ENCODE measurements around the gene ZBTB20. TPM values are rescaled to one million over a fixed set of nuclear protein-coding genes. Genes with fewer than 3 reads are reported as not detected.

The ZBTB20 gene
- total RNA-seq, 1 experiment from 2014 or later = 0.10 TPM

DNA sequence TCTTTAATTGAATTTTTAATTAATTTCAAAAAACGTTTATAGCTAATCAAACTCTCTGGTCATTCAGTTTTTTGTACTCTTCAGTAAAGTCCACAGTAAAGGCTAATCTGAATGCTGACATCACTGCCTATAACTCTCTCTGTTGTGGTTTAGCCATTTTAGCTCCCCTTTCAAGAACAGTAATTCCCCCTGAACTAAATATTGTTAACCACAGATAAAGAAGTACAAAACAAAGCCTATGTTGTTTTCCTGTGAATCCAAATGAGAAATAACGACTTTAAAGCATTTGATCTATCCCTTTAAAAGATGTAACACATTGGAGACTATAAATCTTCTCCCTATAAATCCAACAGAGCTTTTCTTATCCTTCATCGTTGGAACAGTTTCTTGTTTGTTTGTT lies 94.2 kb downstream of the ZBTB20 start:
- in situ Hi-C loops (cut with HindIII; ENCODE audit: low sequenced_read_pairs) = no loop called here
- DNase-seq (ENCODE audit: low spot score) = no peak

DNA sequence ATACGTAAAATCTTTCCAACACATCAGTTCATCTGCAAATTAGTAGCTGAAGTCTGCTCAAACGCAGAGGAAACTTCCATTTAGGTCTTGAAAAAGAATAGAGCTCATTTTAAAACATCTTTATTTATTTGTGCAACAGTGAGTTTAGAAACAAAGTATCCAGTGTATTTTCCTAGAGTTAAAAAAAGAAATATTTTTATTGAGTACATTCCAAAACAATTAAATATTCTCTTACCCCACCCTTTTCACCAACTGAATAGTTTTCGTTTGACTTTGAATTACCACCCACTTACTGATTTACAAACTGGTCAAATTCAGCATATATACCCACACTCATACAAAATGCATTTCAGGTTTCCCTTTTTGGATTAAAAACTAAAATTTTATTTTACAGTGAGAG lies 104.7 kb downstream of the ZBTB20 start:
- in situ Hi-C loops (cut with HindIII; ENCODE audit: low sequenced_read_pairs) = no loop called here
- no peak for DNase-seq (ENCODE audit: low spot score)

DNA sequence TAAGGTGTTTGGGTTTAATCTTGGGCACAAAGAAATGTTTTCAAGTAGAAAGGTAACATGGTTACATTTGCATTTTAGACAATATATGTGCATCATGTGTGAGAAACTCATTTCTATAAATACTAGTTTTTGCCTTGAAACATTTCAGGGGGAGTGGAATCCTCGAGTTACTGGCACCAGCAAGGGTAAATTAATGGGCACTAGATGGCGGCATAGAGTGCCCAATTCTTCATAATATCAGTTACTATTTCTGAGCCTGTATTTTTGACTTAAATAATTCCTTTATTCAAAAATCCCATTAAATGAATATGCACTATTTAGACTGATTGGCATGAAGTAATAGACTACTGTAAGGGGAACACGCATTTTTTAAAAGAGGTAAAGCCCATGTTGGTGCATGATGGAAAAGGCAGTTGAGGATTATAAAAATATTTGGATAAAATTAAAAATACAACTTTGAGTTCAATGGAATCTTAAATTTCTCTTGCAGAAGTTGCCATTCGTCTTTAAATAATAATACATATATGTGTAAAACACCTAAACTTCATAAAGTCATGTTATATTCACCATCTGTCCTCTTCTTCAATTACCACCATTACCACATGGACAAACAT lies 106.3 kb downstream of the ZBTB20 start:
- no peak for DNase-seq (ENCODE audit: low spot score)
- in situ Hi-C loops (cut with HindIII; ENCODE audit: low sequenced_read_pairs) = no loop called here

DNA sequence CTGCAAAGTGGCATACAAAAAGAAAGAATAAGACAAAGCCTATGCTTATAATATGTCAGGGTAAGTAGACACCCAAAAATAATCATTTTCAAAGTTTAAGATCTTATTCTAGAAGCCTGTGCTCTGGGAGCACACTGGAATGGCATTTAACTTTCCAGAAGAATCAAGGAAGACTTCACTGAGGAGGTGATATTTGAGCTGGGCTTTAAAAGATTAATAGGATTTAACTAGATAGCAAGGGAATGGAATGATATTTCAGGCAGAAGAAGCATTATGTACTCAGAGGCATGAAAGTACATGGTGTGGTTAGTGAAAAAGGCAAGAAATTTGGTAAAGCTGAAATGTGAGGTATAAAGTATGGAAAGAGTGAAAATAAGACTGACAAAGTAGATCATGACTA lies 106.8 kb downstream of the ZBTB20 start:
- in situ Hi-C loops (cut with HindIII; ENCODE audit: low sequenced_read_pairs) = no loop called here
- no peak for DNase-seq (ENCODE audit: low spot score)

DNA sequence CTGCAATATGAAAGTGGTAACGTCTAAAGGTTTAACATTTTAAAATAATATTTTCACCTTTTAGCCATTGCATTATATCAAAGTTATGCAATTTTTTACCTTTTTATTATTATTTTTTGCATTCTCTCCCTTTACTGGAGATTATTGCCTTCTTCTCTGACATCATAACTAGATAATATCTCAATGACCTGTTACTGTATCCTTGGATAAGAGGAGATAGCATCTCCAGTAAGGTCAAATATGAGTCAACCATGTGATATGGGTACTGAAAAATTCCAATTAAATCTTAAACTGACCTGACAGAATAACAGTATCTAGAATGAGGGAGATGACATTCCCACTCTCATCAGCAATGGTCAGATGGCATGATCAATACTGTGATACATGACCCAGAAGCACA lies 108.3 kb downstream of the ZBTB20 start:
- in situ Hi-C loops (cut with HindIII; ENCODE audit: low sequenced_read_pairs) = no loop called here

DNA sequence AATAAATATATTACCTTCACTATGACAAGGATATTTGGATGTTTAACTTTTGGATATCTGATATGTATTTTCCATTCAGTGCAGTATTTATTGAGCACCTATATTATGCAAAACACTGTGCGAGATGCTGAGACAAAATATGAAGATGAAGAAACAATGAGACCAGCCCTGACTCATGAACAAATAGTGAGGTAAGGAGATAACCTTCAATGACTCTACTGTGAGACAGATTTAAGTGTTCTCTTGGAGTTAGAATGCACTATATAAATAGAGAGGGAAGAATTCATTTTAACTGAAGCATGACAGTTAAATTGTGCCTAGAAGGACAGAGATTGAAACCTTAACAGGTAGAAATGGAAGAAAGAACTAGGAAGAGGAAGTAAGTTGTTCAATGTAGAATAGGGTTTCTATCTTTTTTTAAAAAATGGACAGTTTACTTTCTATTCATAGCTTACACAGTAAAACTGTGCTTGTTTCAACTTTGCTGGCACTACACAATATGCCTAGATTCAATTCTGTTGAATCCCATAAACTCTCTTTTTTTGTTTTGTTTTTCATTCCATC lies 124.2 kb downstream of the ZBTB20 start:
- in situ Hi-C loops (cut with HindIII; ENCODE audit: low sequenced_read_pairs) = no loop called here

More for the DNA sequence above, 108.3 kb downstream of the ZBTB20 start:
- DNase-seq (ENCODE audit: low spot score) = no peak

DNA sequence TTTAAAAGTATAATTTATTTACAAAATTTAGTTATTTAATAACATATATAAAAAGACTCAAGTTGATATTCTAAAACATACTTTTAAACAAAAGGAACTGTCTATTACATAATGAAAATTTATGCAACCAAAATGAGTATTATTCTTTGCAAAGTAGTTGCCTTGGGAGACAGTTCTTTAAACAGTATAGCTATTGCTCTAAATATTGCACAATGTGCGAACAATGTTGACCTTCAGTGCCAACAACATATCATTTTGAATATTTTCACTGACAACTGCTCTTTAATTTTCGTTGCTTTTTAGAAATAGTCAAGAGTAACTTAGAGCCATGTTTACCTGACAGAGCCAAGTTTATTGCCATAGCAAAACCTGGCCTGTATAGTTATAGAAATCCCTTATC lies 124.9 kb downstream of the ZBTB20 start:
- no peak for DNase-seq (ENCODE audit: low spot score)
- in situ Hi-C loops (cut with HindIII; ENCODE audit: low sequenced_read_pairs) = no loop called here

More for the DNA sequence above, 124.2 kb downstream of the ZBTB20 start:
- no peak for DNase-seq (ENCODE audit: low spot score)

DNA sequence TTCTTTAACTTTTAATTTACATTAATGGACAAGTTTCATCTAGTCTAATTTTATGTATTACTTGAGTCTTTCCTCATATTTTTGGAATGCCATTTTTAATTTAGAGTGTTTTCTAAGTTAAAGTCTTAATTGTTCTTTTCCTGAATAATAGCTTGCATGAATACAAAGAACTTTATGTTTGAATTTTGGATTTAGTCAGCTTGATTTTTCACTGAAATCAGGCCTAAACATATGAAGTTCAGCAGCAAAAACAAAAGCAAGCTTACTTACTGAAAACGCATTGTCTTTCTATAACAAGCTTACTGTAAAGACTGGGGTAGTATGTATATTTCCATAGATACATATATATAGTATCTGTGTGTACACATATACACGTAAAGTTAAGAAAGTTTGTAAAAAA lies 126.0 kb downstream of the ZBTB20 start:
- DNase-seq (ENCODE audit: low spot score) = no peak
- in situ Hi-C loops (cut with HindIII; ENCODE audit: low sequenced_read_pairs) = no loop called here

DNA sequence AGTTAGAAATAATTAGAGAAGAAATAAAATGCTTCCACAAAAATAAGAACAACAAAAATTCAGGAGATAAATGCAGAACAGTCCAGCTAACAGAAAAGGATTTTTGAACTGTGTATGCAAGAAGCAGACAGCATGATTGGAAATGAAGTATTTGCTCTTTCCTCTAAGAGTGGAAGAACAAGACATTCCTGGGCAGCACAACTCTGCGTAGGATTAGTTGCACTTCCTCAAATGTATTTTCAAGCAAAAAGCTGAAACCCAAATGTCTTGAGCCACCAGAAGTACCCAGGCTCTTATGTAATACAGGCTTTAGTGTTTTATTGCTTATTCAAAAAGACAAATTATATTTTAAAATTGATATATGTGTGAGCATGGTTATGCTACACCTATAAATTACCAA lies 127.2 kb downstream of the ZBTB20 start:
- in situ Hi-C loops (cut with HindIII; ENCODE audit: low sequenced_read_pairs) = no loop called here
- no peak for DNase-seq (ENCODE audit: low spot score)

DNA sequence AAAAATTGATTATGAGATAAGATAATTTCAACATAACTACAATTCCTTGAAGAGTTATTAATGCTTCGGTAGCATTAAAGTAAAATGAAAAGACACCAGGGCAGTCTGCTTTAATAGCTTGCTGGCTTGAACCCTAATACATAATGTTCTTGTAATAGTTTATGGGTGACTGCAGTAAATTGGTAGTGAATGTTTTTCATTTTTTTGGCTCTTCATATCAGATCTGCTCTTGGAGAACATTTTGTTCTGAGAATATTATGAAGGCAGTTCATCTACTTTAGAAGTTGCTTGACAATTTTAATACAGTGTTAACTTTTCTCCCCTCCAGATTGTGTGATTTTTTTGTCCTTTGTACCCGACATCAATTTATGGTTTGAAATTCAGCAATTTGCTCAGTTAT lies 128.4 kb downstream of the ZBTB20 start:
- in situ Hi-C loops (cut with HindIII; ENCODE audit: low sequenced_read_pairs) = no loop called here
- DNase-seq (ENCODE audit: low spot score) = no peak

DNA sequence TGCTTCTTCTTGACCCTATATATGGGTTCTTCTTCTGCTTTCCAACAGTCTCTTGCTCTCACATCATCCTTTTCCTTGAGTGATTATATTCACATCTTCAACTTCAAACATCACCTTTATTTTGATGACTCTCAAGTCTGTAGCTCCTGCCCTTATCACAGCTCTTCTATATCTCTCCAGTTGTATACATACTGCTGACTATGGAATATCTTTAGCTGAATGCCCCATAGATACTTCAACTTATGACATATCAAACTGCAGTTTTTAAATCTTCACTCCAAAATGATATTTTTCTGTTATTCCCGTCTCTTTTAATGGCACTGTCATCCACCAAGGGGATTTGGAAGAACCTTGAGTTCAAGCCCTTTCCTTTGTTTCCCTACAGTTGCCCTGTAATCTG lies 139.1 kb downstream of the ZBTB20 start:
- DNase-seq (ENCODE audit: low spot score) = no peak
- in situ Hi-C loops (cut with HindIII; ENCODE audit: low sequenced_read_pairs) = no loop called here

DNA sequence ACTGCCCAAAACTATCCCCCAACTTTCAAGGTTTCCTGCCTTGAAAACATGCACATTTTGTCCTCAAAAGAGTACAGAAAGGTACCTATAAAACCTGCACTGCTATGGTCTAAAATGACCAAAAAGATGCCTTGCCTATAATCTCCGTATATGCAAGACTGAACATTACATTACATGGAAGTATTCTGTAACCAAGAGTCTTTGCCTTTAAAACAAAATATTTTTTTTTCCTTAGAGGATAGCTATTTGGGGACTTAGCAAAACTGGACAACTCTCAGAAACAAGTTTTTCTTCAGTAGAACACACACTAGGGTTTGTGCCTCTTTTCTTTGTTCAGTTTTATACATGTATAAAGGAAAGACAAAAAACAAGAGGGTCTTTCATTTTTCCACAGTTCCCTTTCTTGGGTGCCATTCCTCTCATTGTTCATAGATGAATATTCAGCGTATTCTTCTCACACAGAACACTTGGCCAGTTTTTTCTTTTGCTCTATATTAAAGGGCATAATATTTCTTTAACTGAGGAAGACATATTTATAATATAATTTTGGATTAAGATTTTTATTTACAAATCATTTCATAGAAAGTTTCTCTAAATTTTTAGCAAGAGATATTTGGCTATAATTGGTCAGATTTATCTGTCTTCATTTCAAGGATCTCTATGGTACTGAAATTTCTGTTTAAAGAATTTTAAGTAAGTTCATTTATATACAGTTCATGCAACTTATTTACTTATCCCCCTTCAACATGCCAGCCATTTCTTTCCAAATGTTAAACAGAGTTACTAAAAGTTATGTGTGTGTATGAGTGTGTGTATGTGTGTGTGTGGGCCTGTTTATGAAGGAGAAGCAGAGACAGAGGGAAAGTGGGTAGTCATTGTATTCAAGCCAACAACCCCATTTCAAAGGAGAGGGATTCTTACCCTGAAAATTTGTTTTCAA lies 142.6 kb downstream of the ZBTB20 start:
- in situ Hi-C loops (cut with HindIII; ENCODE audit: low sequenced_read_pairs) = no loop called here
- DNase-seq (ENCODE audit: low spot score) = no peak

DNA sequence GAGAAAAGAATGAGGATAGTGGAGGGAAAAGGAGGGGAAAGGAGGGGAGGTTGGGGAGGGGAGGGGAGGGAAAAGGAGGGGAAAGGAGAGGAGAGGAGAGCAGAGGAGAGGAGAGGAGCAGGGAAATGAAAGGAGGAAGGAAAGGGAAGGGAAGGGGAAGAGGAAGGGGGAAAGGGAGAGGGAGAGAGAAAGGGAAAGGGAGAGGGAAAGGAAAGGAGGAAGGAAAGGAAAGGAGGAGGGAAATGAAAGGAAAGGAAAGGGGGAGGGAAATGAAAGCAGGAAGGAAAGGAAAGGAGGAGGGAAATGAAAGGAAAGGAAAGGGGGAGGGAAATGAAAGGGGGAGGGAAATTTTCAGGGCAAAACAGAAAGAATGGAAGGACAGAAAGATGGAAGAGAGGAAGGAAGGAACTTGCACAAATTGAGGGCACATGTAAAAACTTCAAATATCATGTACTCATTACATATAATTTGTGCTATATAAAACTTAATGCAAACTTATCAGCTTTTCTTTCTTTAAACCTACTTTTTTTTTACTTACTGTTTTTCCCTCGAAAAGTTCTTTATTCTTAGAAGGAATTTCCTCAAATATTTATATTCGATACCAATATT lies 148.0 kb downstream of the ZBTB20 start:
- DNase-seq (ENCODE audit: low spot score) = no peak
- in situ Hi-C loops (cut with HindIII; ENCODE audit: low sequenced_read_pairs) = no loop called here

DNA sequence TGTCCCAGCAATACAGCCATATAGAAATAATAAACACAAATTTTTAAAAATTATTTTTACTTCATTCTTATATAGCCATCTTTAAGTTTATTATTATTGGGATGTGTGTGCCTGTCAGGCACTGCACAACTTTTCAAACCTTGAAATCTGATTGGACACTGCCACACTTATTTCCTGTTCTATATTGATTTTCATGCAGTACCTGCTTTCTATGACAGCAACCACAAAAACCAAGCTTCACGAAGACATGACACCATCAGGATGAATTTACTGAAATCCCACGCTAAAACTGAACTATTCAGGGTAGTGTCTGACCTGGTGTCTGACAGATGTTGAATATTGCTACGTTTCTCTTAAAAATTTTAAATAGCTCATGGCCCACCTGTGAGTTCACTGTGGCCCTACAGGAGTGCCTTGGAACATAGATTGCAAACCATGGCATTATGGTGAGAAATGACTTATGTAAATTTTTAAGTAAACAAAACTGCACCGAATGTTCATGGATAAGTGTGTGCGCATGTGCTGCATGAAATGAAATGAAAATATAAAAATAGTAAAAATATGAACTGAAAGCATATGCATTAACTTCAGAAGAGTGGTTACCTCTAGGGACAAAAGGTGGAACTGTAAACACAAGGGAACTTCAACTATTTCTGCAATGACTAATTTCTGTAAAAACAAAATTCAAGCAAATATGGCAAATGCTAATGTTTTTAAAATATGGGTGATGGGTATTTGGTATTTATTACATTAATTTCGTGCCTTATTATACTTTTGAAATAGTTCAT lies 152.3 kb downstream of the ZBTB20 start:
- in situ Hi-C loops (cut with HindIII; ENCODE audit: low sequenced_read_pairs) = no loop called here
- no peak for DNase-seq (ENCODE audit: low spot score)

DNA sequence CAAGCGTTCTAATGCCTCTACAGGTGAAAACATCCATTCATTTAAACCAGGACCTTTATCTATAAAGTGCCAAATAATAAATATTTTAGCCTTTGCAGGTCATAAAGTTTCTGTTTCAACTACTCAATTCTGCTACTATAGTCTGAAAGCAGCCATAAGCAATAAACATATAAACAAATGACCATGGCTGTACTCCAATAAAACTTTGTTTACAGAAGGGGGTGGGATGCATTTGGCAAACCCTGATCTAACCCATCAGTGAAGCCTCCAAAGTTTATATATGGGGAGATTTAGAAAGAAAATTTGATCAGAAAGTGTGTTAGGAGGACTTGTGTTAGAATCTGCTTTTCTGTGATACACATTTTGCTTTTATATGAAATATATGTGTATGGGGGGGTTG lies 161.3 kb downstream of the ZBTB20 start:
- in situ Hi-C loops (cut with HindIII; ENCODE audit: low sequenced_read_pairs) = no loop called here
- no peak for DNase-seq (ENCODE audit: low spot score)

DNA sequence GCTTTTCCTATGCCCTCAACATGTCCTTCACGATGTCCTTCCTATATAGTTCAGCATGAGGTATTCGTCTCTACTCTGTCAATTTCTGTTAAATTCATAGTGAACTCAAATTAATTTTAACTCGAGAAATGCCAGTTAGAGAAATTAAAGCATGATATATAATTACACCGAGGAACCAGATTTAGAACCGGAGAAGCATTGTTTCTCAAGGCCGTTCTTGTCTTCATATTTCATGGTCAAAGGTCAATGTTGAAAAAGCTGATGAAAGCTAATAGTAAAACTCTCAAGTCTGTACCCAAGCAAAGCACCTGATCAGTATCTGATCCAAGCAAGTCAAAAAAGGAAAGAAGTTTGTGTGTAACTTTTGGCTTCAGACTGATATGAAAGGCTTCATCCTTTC lies 163.8 kb downstream of the ZBTB20 start:
- in situ Hi-C loops (cut with HindIII; ENCODE audit: low sequenced_read_pairs) = no loop called here
- DNase-seq (ENCODE audit: low spot score) = no peak

DNA sequence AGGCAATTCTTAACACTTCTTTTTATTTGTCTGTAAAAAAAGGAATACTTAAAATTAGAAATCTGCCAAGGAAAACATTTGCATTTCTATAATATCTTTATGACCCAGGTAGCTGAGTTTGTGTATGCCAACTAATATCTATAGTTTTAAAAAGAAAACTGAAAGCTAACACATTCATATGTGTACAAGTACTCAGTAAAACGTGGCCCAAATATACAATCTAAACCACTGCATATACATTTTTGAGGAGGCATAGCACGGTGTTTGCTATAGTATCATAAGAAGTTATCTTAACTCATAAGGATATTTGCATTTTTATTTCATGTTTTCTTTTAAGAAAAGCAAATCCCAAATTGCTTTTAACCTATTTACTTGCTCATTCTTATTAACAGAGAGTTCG lies 172.7 kb downstream of the ZBTB20 start:
- DNase-seq (ENCODE audit: low spot score) = no peak
- in situ Hi-C loops (cut with HindIII; ENCODE audit: low sequenced_read_pairs) = no loop called here

DNA sequence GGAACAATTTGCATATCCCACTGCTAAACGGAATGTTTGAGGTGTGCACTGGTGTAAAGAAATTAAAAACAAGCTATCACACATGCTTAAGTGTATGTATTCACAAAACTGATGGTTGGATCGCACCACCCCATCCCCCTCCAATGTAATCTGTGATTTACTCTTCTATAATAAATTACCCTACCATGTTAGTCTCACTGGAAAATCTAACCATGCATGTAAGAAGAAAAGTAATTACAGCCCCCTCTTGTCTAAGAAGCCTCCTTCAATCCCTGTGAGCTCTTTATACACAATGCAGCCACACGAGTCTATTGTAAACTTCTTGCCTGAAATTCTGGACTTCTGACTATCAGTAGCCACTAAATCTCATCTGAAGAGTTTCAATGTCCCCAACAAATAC lies 173.6 kb downstream of the ZBTB20 start:
- in situ Hi-C loops (cut with HindIII; ENCODE audit: low sequenced_read_pairs) = no loop called here
- DNase-seq (ENCODE audit: low spot score) = no peak

DNA sequence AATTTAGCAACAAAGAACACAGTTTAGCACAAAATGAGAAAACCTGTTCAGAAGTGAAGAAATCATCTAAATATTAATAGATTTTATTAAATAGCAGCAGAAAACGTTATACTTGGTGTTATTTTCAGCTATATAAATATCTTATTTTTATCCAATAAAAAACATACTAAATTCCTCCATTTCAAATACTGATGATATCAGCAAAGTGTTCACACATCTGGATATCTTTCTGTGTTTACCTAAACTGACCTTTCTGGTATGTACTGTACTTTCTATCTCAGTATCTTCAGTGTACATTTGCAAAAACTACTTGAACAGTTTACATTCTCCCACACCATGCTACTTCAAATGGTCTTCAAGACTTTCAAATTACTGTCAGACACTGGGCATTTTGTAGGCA lies 179.9 kb downstream of the ZBTB20 start:
- in situ Hi-C loops (cut with HindIII; ENCODE audit: low sequenced_read_pairs) = no loop called here
- DNase-seq (ENCODE audit: low spot score) = no peak

Data from G401 (cell line).